ENCODE data around the gene PHACTR1. TPM values are rescaled to one million over a fixed set of nuclear protein-coding genes. Genes with fewer than 3 reads are reported as not detected.

The PHACTR1 gene
- total and polyA plus RNA-seq, 4 donors: 0.31 to 1.5 (median 0.79) TPM

DNA sequence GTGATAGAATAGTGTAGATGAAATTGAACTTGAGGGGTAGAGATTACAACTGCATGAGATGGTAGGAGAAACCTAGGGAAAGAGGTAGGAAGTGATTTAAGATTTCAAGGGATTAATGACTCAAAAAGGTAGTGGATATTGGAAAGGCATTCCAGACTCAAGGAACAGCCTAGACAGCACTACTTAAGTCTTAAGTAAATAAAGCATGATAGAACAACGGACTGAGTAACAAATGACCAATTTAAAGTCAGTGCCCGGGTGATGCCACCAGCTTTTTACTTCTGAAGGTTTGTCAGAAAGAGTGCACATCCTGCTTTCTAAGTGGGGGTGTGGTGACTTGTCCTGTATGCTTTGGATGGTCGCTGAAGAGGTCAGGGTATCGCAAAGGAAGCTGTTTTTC, 81.8 kb downstream of the PHACTR1 start:
- peaks cover 0 to 3% (median 0%) of the 10 kb centered on the region in 4 donors for H3K27me3 ChIP-seq (ENCODE audit: control insufficient read depth in 4 of 4, insufficient read depth in 4 of 4, low read length in 3 of 4)
- H3K4me1 ChIP-seq (ENCODE audit: control insufficient read depth in 4 of 4, insufficient read depth in 4 of 4, low read length in 3 of 4): no peaks in the 10 kb centered on the region
- TF ChIP-seq FOXA2 (IDR thresholded peaks at IDR 0.05) (no peak), YY1 (IDR thresholded peaks at IDR 0.05) (no peak), JUND (IDR thresholded peaks at IDR 0.05) (no peak), RAD21 (IDR thresholded peaks at IDR 0.05) (no peak), HNF4G (IDR thresholded peaks at IDR 0.05) (no peak), GABPA (IDR thresholded peaks at IDR 0.05 in 1 of 2, conservative IDR thresholded peaks at IDR 0.05 in 1 of 2) (no peak), FOXA1 (IDR thresholded peaks at IDR 0.05) (no peak), RXRA (IDR thresholded peaks at IDR 0.05) (no peak), EGR1 (IDR thresholded peaks at IDR 0.05; ENCODE audit: low read depth in 2 of 2) (no peak), SP1 (IDR thresholded peaks at IDR 0.05) (no peak), HNF4A (conservative IDR thresholded peaks at IDR 0.05) (no peak), NR2F2 (IDR thresholded peaks at IDR 0.05) (no peak), TAF1 (conservative IDR thresholded peaks at IDR 0.05) (no peak)
- TF ChIP-seq, protein P1, sequence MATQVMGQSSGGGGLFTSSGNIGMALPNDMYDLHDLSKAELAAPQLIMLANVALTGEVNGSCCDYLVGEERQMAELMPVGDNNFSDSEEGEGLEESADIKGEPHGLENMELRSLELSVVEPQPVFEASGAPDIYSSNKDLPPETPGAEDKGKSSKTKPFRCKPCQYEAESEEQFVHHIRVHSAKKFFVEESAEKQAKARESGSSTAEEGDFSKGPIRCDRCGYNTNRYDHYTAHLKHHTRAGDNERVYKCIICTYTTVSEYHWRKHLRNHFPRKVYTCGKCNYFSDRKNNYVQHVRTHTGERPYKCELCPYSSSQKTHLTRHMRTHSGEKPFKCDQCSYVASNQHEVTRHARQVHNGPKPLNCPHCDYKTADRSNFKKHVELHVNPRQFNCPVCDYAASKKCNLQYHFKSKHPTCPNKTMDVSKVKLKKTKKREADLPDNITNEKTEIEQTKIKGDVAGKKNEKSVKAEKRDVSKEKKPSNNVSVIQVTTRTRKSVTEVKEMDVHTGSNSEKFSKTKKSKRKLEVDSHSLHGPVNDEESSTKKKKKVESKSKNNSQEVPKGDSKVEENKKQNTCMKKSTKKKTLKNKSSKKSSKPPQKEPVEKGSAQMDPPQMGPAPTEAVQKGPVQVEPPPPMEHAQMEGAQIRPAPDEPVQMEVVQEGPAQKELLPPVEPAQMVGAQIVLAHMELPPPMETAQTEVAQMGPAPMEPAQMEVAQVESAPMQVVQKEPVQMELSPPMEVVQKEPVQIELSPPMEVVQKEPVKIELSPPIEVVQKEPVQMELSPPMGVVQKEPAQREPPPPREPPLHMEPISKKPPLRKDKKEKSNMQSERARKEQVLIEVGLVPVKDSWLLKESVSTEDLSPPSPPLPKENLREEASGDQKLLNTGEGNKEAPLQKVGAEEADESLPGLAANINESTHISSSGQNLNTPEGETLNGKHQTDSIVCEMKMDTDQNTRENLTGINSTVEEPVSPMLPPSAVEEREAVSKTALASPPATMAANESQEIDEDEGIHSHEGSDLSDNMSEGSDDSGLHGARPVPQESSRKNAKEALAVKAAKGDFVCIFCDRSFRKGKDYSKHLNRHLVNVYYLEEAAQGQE (IDR thresholded peaks at IDR 0.05): no peak
- TF ChIP-seq, protein P2, sequence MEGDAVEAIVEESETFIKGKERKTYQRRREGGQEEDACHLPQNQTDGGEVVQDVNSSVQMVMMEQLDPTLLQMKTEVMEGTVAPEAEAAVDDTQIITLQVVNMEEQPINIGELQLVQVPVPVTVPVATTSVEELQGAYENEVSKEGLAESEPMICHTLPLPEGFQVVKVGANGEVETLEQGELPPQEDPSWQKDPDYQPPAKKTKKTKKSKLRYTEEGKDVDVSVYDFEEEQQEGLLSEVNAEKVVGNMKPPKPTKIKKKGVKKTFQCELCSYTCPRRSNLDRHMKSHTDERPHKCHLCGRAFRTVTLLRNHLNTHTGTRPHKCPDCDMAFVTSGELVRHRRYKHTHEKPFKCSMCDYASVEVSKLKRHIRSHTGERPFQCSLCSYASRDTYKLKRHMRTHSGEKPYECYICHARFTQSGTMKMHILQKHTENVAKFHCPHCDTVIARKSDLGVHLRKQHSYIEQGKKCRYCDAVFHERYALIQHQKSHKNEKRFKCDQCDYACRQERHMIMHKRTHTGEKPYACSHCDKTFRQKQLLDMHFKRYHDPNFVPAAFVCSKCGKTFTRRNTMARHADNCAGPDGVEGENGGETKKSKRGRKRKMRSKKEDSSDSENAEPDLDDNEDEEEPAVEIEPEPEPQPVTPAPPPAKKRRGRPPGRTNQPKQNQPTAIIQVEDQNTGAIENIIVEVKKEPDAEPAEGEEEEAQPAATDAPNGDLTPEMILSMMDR (IDR thresholded peaks at IDR 0.05; ENCODE audit: low read depth, low read length, missing input control): no peak
- TF ChIP-seq, protein P3, sequence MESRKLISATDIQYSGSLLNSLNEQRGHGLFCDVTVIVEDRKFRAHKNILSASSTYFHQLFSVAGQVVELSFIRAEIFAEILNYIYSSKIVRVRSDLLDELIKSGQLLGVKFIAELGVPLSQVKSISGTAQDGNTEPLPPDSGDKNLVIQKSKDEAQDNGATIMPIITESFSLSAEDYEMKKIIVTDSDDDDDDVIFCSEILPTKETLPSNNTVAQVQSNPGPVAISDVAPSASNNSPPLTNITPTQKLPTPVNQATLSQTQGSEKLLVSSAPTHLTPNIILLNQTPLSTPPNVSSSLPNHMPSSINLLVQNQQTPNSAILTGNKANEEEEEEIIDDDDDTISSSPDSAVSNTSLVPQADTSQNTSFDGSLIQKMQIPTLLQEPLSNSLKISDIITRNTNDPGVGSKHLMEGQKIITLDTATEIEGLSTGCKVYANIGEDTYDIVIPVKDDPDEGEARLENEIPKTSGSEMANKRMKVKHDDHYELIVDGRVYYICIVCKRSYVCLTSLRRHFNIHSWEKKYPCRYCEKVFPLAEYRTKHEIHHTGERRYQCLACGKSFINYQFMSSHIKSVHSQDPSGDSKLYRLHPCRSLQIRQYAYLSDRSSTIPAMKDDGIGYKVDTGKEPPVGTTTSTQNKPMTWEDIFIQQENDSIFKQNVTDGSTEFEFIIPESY (IDR thresholded peaks at IDR 0.05): no peak
- TF ChIP-seq, protein P4, sequence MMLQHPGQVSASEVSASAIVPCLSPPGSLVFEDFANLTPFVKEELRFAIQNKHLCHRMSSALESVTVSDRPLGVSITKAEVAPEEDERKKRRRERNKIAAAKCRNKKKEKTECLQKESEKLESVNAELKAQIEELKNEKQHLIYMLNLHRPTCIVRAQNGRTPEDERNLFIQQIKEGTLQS (IDR thresholded peaks at IDR 0.05): no peak
- TF ChIP-seq, protein P5, sequence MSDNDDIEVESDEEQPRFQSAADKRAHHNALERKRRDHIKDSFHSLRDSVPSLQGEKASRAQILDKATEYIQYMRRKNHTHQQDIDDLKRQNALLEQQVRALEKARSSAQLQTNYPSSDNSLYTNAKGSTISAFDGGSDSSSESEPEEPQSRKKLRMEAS (IDR thresholded peaks at IDR 0.05): no peak
- no peak overlapping the region for H3K4me3 ChIP-seq (ENCODE audit: low read depth in 1 of 3, low read length in 3 of 3)
- H3K9me3 ChIP-seq (ENCODE audit: control insufficient read depth in 4 of 4, low read length in 3 of 4): no peaks in the 10 kb centered on the region
- 65% methylated on average over 4 of the region's 4 CpGs for whole genome bisulfite sequencing
- H3K36me3 ChIP-seq (ENCODE audit: control insufficient read depth in 4 of 4, insufficient read depth in 3 of 4, low read depth in 1 of 4, low read length in 3 of 4): no peaks in the 10 kb centered on the region
- H3K9ac ChIP-seq (ENCODE audit: low read depth in 1 of 2, low read length in 2 of 2): no peak overlapping the region
- DNase-seq (ENCODE audit: low spot score): no peak
- H3K27ac ChIP-seq (ENCODE audit: low read depth in 1 of 2, low read length in 2 of 2): no peak overlapping the region

All from liver (tissue), 9 donors.